HTERT RPE-1 (cell line): ENCODE data around the gene BMP7.

Source experiments
- in situ Hi-C: fragments of 300-500 bp; cut with MboI; formaldehyde crosslinking; loops from 4 replicates; pipeline ENCODE4 v1.14.3; 2020; ENCODE audit warnings: low sequenced_read_pairs

Gene BMP7

DNA sequence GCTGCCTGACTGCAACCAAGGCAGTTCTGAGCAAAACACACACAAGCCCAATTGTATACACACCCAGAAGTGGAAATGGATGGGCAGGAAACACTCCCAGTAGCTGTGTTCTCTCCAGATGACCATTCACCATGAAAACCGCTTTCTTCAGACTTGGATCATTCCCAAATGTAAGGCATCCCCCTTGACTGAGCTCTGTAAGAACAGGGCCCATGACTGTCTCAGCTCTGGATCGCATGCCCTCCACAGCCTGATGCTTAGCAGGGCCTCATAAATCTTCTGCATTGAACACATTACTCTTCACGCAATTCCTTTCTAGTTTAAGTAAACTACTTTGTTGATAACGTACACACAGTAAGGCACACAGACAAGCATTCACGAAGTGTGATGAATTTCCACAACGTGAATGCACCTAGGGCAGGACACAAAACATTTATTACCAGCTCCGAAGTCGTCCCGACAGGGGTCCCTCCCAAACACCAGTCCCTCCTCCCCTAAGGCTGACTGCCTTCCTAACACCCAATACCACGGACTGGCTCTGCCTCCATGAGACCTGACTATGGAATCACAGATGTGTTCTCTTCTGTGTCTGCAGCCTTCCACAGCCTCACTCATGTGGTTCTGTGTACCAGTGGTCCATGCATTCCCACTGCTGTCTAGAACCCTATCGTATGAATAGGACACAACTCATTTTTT, 31.7 kb downstream of the BMP7 start:
- in situ Hi-C loops: no loop called here

DNA sequence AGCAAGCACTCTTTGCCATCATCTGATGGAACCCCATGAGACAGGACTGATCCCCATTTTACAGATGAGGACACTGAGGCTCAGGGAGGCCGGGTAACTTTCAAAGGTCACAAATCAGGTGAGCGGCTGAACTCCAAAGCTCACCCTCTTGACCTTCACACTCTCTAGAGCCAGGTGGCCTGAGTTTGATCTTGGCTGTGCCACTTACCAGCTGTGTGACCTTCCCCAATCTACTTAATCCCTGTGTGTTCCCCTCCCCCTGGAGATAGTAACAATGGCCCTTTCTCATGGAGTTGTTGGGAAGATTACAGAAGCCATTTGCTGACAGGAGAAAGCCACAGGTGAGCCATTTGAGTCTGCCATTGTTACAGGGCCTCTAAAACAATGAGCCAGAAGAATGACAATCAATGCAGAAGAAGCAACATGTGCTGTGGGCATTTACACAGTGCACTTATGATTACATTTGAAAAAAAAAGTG, 34.5 kb downstream of the BMP7 start:
- in situ Hi-C loops: no loop called here

DNA sequence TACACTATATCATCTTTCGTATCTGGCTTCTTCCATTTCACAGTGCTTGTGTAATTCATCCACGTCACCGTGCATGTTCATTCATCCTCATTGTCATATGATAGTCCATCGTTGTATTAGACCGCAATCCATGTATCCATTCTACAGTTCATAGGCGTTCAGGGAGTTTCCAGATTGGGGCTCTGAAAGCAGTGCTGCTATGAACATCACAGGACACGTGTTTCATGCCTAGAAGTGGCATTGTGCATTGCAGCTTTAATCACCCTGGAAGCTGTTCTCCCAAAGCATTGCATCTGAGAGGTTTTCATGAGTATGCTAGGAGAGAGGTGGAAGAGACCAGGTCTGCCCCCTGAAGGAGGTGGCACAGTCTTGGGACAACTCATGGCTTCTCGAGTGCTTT, 35.3 kb downstream of the BMP7 start:
- in situ Hi-C loops: no loop called here

DNA sequence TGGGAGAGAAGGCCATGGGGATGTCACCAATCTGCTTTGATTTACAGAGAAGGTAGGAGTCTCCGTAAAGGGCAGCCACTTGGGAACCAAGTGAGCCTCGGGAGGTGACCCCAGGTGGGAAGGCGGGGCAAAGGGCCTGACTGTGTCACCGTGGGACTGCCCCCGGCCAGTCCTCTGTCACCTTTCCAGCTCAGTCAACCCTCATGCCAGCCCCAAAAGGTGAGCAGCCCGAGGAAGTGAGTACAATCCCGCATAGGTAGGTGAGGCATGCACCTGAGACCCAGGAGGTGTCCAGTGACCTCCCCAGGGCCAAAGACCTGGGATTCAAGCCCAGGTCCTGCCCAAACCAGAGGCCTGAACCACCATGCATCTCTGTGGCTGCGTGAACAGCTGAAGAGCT, 36.2 kb downstream of the BMP7 start:
- in situ Hi-C loops: no loop called here

DNA sequence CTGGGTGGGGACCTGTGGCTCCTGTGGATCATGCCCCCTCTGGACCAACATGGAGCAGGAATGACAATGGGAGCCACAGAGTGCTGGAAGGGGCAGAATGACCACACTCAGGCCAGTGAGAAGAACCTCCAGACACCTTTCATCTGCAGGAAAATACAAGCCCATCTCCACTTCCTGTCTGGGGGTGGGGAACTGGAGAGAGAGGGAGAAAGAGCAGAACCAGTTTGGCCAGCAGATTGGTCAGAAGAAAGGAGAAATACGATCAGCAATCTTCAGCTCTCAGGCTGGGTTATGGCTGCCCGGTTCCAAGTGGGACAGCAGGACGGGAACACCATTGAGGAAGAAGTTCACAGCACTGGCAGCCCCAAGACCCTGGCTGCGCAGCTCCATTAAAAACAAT, 37.0 kb downstream of the BMP7 start:
- in situ Hi-C loops: no loop called here

DNA sequence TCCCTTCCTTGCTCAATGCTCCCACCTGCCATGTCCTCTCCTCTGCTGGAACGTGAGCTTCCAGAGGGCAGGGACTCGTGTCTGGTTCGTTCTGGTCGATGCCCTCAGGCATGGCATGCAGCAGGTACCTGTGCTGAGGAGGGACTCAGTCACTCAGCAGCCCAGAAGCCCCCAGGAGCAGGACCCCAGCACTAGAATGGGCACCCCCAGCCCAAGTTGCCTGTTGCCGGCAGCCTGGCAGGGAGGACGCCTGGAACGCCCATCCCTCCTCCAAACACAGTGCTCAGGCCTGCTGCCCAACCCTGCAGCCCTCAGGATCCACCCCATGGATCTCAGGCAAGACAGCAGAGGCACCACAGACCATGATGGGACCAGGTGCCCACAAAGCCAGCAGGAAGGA, 40.6 kb downstream of the BMP7 start:
- in situ Hi-C loops: no loop called here

DNA sequence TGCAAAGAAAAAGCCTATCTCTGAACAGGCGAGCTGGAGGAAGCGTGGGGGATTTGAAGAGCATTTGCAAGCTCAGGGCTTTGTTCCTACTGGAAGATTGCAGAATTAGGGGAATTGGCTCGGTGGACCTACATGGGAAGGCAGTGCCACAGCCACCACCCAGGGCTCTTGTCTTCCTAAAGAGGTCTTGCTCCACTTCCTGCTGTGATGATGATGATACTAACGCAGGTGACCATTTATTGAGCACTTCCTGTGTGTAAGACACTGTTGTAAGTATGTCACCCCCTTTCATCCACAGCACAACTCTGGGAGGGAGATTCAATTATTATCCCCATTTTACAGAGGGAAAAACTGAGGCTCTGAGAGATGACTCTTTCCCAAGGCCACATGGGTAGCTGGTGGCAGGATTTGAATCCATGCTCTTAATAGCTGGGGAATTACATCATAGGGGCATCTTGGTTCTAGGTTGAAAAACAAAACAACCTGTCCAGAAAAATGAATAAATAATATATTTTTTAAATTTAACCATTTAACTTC, 41.2 kb downstream of the BMP7 start:
- in situ Hi-C loops: no loop called here

DNA sequence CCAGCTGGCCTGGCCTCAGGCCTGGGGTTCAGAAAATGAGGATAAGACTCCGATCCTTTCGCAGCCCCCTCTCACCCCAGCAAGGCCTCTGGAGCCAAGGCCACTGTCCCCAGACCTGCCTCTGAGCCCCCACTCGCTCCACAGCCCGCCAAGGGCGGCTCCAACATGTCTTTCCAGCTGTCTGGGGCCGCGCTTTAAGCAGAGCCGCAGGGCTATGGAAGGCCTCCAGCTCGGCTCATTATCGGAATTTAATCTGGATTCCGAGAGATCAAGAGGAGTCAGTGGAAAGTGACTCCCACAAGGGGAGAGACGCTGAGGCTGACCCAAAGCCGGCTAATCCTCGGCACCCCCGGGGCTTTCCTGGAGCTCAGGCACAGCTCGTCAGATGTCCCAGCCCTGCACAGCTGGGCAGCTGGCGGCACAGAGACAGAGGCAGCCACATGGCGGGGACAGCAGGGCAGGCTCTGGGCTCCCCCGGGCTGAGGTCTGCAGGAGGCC, 41.8 kb downstream of the BMP7 start:
- in situ Hi-C loops: no loop called here

DNA sequence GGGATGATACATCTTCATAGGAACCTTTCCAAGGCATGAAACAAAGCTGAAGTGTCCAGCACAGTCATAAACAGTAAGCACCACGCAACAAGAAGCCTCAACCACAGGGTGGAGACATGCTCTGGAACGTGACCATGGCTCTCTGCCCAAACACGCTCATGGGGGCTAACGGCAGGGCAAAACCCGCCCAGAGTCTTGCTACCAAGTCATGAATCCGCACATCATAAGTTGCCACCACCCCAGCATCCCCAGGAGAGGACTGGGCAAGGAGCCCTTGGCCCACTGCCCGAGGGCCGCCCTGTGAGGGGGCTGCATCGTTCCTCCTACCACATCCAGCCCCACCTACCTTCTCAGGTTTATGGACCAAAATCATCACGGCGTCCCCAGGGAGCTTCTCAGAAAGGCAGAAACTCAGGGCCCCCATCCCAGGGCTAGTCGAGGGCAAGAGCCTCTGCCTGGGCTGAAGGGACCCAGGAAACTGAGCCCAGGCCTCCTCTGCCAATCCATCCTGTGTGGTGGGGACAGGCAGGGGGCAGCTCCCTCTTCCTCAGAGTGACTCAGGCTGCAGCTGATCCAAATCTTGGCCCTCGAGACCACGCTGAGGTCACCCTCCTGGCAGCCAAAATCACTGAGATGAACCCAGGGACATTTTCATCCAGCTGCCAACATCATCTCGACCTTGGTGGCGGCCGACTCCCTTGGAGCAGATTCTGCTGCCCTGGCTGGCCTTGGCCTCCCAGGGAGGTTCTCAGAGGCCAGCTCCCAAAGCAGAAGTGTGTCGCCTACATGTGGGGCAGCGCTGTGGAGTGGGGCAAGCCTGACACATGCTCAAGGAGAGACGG, 42.6 kb downstream of the BMP7 start:
- in situ Hi-C loops: no loop called here

DNA sequence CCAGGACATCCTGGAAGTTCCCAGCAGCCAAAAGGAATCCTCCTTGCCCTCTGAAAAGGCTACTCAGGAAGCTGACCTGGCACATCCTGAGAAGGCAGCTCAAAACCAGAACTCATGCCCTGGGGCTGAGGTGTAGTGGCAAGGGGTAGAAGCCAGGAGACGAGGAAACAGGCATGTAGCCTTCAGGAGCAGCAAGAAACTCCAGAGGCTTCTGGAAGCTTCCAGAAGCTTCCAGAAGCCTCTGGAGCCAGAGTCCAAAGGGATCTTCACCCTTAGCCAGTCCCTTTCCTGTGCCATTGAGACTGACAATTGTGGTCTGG, 43.9 kb downstream of the BMP7 start:
- in situ Hi-C loops: no loop called here

DNA sequence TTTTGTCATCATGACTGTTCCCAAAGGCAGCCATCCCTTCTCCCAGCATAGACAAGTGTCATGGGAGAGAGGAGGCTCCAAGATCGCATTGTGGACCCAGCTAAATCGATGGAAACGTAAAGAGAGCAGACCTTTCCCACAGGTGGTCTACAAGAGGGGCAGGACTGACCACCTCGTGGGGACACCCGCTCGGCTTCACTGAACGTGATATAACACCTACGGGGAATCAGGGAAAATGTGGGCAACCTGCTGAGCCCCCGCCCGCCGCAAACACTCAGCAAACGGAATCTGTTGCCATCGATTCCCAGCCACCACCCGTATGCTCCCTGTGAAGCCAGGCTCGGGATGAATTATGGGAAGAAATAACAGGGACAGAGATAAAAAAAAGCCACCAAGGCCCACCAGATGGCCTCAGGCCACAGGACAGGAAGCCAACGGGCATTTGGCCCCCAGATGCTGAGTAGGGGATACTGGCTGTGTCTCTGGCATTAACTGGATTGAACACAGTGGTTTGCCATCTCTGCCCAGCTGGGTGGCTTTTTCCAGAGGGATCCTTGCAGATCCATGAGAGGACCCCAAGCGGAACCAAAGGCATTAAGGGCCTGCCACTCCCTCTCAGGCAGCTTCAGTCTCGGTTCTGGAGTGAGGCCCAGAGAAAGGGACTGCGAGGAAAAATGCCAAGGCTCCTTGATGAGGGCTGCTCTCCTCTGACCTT, 44.4 kb downstream of the BMP7 start:
- in situ Hi-C loops: no loop called here

DNA sequence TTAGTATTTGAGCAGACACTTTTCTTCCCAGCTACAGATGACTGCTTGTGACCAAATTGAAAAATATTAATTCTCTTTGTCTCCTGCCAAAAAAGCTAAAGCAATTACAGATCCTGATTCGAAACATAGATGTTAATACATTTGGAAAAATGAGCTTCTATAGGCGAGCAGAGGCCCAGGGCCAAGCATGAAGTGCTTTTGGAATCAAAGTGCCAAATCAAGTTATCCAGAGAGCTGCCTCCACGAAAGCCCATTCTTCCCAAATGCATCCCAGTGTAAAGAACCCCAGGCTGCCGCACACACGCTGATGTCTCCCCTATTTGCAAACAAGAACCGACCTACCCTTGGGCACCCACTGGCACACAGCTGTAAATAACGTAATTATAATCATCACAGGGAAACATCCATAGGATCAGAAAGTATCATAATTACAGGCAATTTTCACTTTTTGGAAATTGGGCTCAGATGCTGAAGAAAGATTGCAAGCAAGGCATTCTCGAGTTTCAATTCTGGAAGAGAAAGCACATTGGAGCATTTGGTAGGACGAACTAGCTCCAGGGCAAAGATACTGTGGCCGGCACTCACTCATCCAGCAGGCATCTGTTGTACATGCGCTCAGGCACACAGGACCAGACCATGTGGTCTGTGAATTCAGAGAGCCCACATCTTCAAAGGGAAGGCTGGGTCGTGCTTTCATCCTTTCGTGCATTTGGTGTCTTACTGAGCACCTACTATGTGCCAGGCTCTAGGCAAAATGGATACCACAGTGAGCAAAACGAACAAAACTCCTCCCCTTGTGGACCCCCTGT, 45.9 kb downstream of the BMP7 start:
- in situ Hi-C loops: no loop called here

DNA sequence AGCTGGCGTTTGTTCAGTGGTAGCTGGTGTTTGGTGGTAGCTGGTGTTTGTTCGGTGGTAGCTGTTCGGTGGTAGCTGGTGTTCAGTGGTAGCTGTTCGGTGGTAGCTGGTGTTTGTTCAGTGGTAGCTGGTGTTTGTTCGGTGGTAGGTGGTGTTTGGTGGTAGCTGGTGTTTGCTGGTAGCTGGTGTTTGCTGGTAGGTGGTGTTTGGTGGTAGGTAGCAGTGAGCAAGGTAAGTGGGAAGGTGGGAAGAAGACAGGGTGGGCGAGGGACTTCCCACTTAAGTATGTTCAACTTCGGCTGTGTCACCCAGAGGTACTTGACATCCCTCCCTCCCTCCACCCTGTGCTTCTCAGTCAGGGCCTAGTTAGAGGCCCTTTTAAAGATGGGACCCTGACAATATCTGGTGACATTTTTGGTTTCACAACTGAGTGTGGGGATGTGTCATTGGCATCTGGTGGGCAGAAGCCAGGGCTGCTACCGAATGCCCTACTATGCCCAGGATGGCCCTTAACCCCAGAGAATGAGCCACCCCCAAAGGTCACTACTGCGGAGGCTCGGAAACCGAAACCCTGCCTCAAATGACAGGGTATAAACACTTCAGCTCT, 47.3 kb downstream of the BMP7 start:
- in situ Hi-C loops: no loop called here

DNA sequence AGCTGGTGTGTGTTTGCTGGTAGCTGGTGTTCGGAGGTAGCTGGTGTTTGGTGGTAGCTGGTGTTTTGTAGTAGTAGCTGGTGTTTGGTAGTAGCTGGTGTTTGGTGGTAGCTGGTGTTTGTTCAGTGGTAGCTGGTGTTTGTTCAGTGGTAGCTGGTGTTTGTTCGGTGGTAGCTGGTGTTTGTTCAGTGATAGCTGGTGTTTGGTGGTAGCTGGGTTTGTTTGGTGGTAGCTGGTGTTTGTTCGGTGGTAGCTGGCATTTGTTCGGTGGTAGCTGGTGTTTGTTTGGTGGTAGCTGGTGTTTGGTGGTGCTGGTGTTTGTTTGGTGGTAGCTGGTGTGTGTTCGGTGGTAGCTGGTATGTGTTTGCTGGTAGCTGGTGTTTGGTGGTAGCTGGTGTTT, 48.0 kb downstream of the BMP7 start:
- in situ Hi-C loops: no loop called here

DNA sequence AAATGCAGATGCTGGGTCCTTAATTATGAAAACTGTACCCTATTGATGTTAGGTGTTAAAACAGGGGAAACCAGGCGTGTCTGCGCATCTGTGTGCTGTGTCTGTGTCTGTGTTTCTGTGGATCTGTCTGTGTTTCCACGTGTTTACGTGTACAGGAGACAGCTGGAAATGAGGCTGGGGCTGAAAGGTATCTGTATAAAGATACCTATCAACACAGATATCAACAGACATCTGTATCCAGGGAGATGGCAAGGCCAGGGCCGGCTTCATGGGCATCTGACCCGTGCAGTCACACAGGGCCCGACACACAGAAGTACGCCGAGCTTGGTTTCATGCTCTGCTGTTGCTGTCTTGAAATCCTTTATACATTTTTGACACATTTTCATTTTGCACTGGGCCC, 48.6 kb downstream of the BMP7 start:
- in situ Hi-C loops: no loop called here

DNA sequence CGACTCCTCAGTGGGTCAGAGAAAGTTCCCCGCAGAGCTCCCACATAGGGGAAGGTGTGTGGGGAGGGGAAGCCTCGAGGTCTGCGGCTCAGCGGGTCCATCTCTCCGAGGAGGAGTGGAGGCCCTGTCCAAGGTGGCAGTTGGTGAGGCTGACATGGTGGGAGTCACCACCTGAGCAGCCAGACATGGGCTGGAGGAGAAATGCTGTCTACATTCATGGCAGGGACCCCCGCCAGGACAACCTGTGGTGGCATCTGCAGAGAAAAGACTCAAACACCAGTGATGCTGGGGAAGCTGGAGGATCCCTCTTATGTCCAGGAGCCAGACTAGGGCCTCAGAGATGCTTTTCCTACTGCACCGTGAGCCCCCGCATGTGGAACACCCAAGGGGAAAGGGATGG, 49.8 kb downstream of the BMP7 start:
- in situ Hi-C loops: no loop called here

DNA sequence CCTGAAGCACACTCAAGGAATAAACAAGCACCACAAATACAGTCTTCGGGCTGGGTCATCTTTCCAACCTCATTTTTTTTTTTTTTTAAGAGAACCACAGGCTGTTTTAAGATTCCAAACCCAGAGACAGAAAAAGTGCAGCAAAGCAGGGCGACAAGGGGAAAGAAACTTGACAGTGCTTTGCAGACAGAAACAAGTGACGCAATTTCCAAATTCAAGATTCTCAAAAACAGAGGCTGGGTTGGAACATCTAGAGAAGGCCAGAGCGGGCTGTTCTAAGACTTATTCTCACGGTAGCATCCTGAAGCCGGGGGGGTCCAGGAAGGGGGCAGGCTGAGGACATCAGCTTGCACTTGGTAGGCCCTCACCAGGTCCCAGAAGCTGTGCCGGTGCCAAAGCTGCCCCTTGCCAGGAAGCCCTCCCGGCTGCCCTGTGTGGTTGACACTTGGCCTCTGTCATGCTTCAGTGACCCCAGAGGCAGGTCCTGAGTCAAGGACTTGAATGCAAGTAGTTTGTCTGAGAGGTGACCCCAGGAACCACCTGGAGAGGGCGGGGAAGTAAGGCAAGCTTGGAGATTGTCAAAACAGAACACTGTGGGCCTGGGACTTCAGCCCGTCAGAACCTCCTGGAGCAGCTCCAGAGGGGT, 50.5 kb downstream of the BMP7 start:
- in situ Hi-C loops: no loop called here

DNA sequence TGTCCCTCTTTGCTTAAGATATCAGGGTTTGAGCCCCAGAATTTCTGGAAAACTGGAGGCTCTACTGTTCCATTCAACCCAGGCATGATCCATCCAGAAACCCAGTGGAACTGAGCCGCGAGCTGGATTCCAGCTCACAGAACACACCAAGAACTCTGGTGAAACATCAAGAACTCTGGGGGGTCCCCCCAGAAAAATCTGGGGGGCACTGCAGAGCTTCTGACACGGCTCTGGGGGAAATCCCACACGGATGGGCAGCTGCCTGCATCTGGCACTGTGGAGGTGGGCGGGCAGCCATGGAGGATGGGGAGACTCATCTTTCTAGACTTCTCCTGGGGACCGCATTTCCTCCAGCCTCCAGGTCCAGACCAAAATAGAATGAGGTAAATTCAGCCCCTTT, 51.0 kb downstream of the BMP7 start:
- in situ Hi-C loops: no loop called here

DNA sequence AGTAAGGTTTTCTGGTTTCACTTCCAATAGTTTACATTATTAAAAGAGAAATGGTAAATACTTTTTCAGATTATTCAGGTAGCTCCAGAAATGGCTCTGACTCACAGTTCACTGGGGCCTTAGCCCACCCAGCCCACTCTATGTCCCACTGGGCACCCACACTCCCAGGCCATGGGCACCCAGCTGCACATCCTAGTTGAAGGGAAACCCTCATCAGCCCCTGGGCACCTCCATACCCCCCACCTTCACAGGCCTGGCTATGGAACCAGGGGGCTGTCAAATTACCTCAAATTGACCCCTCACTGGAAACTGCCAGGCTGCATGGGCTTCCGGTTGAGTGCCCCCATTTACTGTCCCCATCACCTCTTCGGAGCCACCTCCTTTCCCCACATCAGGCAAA, 51.5 kb downstream of the BMP7 start:
- in situ Hi-C loops: no loop called here

DNA sequence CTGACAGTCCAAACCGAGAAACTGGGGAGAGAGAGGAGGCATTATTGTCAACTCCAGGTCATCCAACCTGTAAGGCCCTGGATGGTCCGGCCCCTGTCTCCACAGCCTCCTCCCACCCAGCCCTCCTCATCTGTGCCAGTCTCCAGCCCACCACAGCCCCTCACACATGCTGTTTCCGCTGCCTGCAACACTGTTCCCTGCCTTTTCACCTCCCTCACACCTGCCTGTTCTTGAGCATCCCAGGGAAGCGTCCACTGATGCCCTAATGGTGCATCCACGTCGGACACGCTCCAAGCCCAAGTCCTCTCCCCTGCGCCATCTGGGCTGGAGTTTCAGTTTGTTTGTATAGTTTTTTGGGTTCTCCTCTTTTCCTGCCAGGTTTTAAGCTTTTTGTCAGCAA, 52.0 kb downstream of the BMP7 start:
- in situ Hi-C loops: no loop called here
